Testis (tissue), 2 donors: ENCODE measurements around the gene NEURL1.

Experiments used
- POLR2A ChIP-seq: fragments of 450-650 bp; IDR thresholded peaks from one replicate; pipeline ENCODE4 v1.6.1; 2017; ENCODE audit warnings: antibody characterized with exemption, mild to moderate bottlenecking, moderate library complexity
- TF ChIP-seq, protein P1 (sequence below), 3 experiments: fragments of 450-650 bp in 2 of 3; fragments of 200-600 bp in 1 of 3; sonication (generic) in 1 of 3; IDR thresholded peaks; one replicate each; pipeline ENCODE4 v1.5.1; 2016 to 2019; ENCODE audit warnings: antibody characterized with exemption in 3 of 3, mild to moderate bottlenecking in 2 of 3, moderate library complexity in 1 of 3

DNA sequence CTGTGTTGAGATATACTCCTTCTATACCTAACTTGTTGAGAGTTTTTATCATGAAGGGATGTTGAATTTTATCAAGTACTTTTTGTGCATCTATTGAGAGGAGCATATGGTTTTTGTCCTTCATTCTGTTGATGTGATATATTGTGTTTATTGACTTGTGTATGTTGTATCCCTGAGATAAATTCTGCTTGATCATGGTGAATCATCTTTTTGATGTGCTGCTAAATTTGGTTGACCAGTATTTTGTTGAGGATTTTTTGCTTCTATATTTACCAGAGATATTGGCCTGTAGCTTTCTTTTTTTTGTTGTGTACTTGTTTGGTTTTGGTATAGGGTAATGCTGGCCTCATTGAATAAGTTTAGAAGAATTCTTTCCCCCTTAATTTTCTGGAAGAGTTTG is 32.4 kb downstream of the NEURL1 start:
- TF ChIP-seq, protein P1, sequence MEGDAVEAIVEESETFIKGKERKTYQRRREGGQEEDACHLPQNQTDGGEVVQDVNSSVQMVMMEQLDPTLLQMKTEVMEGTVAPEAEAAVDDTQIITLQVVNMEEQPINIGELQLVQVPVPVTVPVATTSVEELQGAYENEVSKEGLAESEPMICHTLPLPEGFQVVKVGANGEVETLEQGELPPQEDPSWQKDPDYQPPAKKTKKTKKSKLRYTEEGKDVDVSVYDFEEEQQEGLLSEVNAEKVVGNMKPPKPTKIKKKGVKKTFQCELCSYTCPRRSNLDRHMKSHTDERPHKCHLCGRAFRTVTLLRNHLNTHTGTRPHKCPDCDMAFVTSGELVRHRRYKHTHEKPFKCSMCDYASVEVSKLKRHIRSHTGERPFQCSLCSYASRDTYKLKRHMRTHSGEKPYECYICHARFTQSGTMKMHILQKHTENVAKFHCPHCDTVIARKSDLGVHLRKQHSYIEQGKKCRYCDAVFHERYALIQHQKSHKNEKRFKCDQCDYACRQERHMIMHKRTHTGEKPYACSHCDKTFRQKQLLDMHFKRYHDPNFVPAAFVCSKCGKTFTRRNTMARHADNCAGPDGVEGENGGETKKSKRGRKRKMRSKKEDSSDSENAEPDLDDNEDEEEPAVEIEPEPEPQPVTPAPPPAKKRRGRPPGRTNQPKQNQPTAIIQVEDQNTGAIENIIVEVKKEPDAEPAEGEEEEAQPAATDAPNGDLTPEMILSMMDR (IDR thresholded peaks at IDR 0.05) = no peak
- TF ChIP-seq POLR2A = no peak
